ENCODE results near the gene TMEM134. TPM values are rescaled to one million over a fixed set of nuclear protein-coding genes. Genes with fewer than 3 reads are reported as not detected.

TMEM134 gene
- total and polyA plus RNA-seq, 8 donors = 45.1 to 93.4 (median 61.5) TPM

DNA sequence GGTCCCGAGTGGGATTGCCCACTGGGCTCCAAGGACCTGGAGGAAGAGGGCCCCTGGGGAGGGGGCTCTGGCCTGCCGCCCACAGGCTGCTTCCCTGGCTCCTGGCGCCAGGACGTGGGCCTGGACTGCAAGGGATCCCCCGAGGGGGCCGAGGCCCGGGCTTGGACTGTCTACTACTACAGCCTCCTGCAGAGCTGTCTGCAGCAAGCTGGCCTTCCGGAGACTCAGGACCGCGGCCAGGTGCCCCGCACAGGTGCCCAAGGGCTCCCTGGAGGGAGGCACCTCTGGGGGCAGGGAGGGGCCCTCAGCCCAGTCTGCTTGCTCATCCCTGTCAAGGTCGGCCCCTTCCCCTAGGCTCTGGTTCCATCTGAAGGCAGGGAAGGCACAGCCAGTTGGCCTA is 51.6 kb downstream of the TMEM134 start:
- ATAC-seq (no peak), DNase-seq (peak in 2 of 6 donors; percentile 63 to 85), FAIRE-seq (no peak)
- intact Hi-C loops (cut with DNase I) = loop anchor here in 1 of 3 donors (10.0 kb wide), 1 partner anchor 87 kb away; the partner anchor contains the start of genes CDK2AP2 and PITPNM1
- TF ChIP-seq, protein P1, sequence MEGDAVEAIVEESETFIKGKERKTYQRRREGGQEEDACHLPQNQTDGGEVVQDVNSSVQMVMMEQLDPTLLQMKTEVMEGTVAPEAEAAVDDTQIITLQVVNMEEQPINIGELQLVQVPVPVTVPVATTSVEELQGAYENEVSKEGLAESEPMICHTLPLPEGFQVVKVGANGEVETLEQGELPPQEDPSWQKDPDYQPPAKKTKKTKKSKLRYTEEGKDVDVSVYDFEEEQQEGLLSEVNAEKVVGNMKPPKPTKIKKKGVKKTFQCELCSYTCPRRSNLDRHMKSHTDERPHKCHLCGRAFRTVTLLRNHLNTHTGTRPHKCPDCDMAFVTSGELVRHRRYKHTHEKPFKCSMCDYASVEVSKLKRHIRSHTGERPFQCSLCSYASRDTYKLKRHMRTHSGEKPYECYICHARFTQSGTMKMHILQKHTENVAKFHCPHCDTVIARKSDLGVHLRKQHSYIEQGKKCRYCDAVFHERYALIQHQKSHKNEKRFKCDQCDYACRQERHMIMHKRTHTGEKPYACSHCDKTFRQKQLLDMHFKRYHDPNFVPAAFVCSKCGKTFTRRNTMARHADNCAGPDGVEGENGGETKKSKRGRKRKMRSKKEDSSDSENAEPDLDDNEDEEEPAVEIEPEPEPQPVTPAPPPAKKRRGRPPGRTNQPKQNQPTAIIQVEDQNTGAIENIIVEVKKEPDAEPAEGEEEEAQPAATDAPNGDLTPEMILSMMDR (IDR thresholded peaks at IDR 0.05) = no peak
- Histone ChIP-seq H3K9me3 (no peaks in the 10 kb centered on the region), H3K4me3 (no peak overlapping the region), H3K4me1 (peaks cover 0 to 14% (median 13%) of the 10 kb centered on the region in 3 donors), H3K27ac (no peak overlapping the region), H3K36me3 (no peaks in the 10 kb centered on the region), H3K27me3 (no peaks in the 10 kb centered on the region)
- 85 to 88% methylated on average over 11 to 12 of the region's 12 CpGs for WGBS, 2 donors

GRCh38 chr11:67416416-67417335 is 52.4 kb downstream of the TMEM134 start:
- Histone ChIP-seq H3K4me3 (no peak overlapping the region), H3K27ac (no peak overlapping the region), H3K27me3 (no peaks in the 10 kb centered on the region), H3K4me1 (peaks cover 0 to 14% (median 13%) of the 10 kb centered on the region in 3 donors), H3K9me3 (no peaks in the 10 kb centered on the region), H3K36me3 (no peaks in the 10 kb centered on the region)
- FAIRE-seq = no peak
- TF ChIP-seq, protein P1 (IDR thresholded peaks at IDR 0.05) = no peak
- 61 to 64% methylated on average over 19 to 21 of the region's 21 CpGs for WGBS, 2 donors
- intact Hi-C loops (cut with DNase I) = loop anchor here in 1 of 3 donors (10.0 kb wide), 1 partner anchor 88 kb away; the partner anchor contains the start of genes CDK2AP2 and PITPNM1
- DNase-seq = peak in 2 of 6 donors; percentile 68 to 74
- ATAC-seq = no peak

DNA sequence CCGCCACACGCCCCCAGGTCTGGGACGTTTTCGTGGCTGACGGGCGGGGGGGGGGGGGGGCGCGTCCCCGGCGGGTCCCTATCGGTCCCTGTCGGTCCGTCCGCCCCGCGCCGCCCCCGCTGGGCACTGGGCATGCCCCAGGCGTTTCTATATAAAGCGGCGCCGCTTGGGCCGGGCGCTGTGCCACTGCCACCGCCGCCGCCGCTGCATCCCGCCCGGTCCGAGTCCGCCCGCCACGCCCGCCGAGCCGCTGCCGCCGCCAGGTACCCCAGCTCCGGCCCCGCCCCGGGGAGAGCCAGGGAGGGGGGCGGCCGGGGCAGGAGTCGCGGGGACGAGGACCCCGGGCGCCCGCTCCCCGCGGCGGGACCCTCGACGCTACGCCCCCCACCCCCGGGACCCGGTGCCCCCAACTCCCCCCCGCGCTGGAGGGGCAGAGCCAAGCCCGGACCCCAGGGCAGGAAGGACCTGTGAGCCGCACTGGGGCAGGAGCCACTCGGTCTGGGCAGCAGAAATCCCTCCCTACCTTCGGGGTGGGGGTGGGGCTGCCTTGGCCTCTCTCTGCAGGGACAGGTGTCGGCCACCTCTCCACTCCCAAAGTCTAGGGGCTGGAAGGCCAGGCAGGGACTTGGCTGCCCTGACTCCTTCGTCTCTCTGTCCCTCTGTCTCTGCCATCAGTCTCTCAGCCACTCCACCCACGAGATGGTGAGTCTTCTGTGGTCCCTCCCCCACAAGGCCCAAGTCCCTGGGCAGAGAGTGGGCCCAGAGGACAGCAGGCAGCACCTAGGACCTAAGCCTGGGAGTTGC is 53.3 kb downstream of the TMEM134 start, which contains the start of gene CARNS1:
TSS of gene CARNS1 (plus strand) at position 178 of the 804 bp plus-strand sequence. CDS start at position 700, 522 bp downstream.
- ATAC-seq (peak in 2 of 4 donors; percentile 18 to 34), FAIRE-seq (no peak), DNase-seq (peak in 4 of 6 donors; percentile 46 to 86 (median 63))
- 2 to 5% methylated on average over 22 to 67 of the region's 67 CpGs for WGBS, 2 donors
- peaks cover 0 to 14% (median 13%) of the 10 kb centered on the region in 3 donors for H3K4me1 ChIP-seq
- TF ChIP-seq, protein P1 (IDR thresholded peaks at IDR 0.05) = no peak
- H3K27me3 ChIP-seq = no peaks in the 10 kb centered on the region
- peak within 1 kb of the TSS; percentile 12 to 44 (median 28) for H3K4me3 ChIP-seq
- no peaks in the 10 kb centered on the region for H3K36me3 ChIP-seq
- no peak within 1 kb of the TSS for H3K27ac ChIP-seq
- H3K9me3 ChIP-seq = no peaks in the 10 kb centered on the region
- intact Hi-C loops (cut with DNase I) = loop anchor here in 1 of 3 donors (10.0 kb wide), 1 partner anchor 89 kb away; the partner anchor contains the start of genes CDK2AP2 and PITPNM1

GRCh38 chr11:67413266-67413849 is 55.7 kb downstream of the TMEM134 start:
- ATAC-seq (no peak), FAIRE-seq (no peak), DNase-seq (no peak)
- Histone ChIP-seq H3K4me1 (peaks cover 0 to 2% (median 0%) of the 10 kb centered on the region in 3 donors), H3K27me3 (no peaks in the 10 kb centered on the region), H3K27ac (no peak overlapping the region), H3K4me3 (no peak overlapping the region), H3K36me3 (no peaks in the 10 kb centered on the region), H3K9me3 (no peaks in the 10 kb centered on the region)
- TF ChIP-seq, protein P1 (IDR thresholded peaks at IDR 0.05) = no peak
- intact Hi-C loops (cut with DNase I) = loop anchor here in 1 of 3 donors (10.0 kb wide), 1 partner anchor 91 kb away; the partner anchor contains the start of genes CDK2AP2 and PITPNM1
- WGBS, 2 donors = 36 to 39% methylated on average over 2 of the region's 2 CpGs

All from pancreas (tissue), 10 donors.